Endothelial cell of umbilical vein (primary cell): ENCODE measurements around the gene ATXN2. TPM values are rescaled to one million over a fixed set of nuclear protein-coding genes. Genes with fewer than 3 reads are reported as not detected.

Experiments used
- BruUV-seq: library from RNA; stranded (reverse); fragments of 400-500 nt; replicated peaks from 2 replicates; lab custom pipeline; 2021; lab: Mats Ljungman, UMichigan
- CTCF ChIA-PET: fragments of 300-600, 350-600 bp; sonication (Branson Sonifier 250); formaldehyde crosslinking; loops from one replicate; lab custom pipeline; 2021; ENCODE audit warnings: antibody characterized with exemption, inconsistent platforms; lab: Charles Lee
- POLR2A ChIA-PET: fragments of 300-600, 350-600 bp; sonication (Branson Sonifier 250); formaldehyde crosslinking; loops from one replicate; lab custom pipeline; 2021; ENCODE audit warnings: antibody characterized with exemption, inconsistent platforms; lab: Charles Lee
- DNase-seq: peaks from one replicate; pipeline ENCODE4 v3.0.0-alpha.2; 2011; ENCODE audit warnings: low read depth, low spot score
- FAIRE-seq: peaks from 2 replicates; lab custom pipeline; 2011; peaks lifted over from hg19 to GRCh38; lab: Jason Lieb, UNC
- H2AFZ ChIP-seq: 2 replicates; pipeline ENCODE4 v1.6.0; 2012; ENCODE audit warnings: low read depth, low read length, control low read depth, inconsistent platforms
- H3K27ac ChIP-seq: 2 replicates; pipeline ENCODE4 v1.5.1; 2011; ENCODE audit warnings: low read depth, mild to moderate bottlenecking, control low read depth, low read length, moderate library complexity; ENCODE audit not compliant: insufficient read depth
- H3K27me3 ChIP-seq, 2 experiments: 2 replicates each; pipeline versions ENCODE4 v1.6.0 to v1.6.1; 2011; ENCODE audit warnings: low read length in 2 of 2, mixed read lengths in 1 of 2; ENCODE audit not compliant: control insufficient read depth in 2 of 2, insufficient read depth in 2 of 2
- H3K36me3 ChIP-seq, 2 experiments: 2 replicates in 1 of 2; 3 replicates in 1 of 2; pipeline ENCODE4 v1.5.1; 2011; ENCODE audit warnings: low read length in 2 of 2, mild to moderate bottlenecking in 1 of 2, moderate library complexity in 1 of 2; ENCODE audit not compliant: control insufficient read depth in 2 of 2, insufficient read depth in 2 of 2; ENCODE audit errors: extremely low read depth in 1 of 2
- H3K4me1 ChIP-seq: 3 replicates; pipeline ENCODE4 v1.5.1; 2011; ENCODE audit warnings: mild to moderate bottlenecking, low read length; ENCODE audit not compliant: control insufficient read depth, insufficient read depth; ENCODE audit errors: extremely low read depth
- H3K4me2 ChIP-seq: 2 replicates; pipeline ENCODE4 v1.6.1; 2011; ENCODE audit warnings: low read length, control low read depth, mixed read lengths; ENCODE audit not compliant: insufficient read depth
- H3K4me3 ChIP-seq, 3 experiments: fragments of 200-600 bp in 1 of 3; sonication (generic), shearing (Covaris generic) in 1 of 3; replicated peaks in 1 of 3; 2 replicates each; pipeline ENCODE4 v1.5.1; 2011 to 2016; ENCODE audit warnings: control low read depth in 3 of 3, low read length in 3 of 3, mild to moderate bottlenecking in 2 of 3, inconsistent platforms in 1 of 3, low read depth in 1 of 3, moderate library complexity in 1 of 3; ENCODE audit not compliant: insufficient read depth in 1 of 3
- H3K79me2 ChIP-seq: 2 replicates; pipeline ENCODE4 v1.6.0; 2012; ENCODE audit warnings: low read length, inconsistent platforms; ENCODE audit not compliant: control insufficient read depth, insufficient read depth
- H3K9ac ChIP-seq: replicated peaks from 2 replicates; pipeline ENCODE3; 2011; ENCODE audit warnings: low read length, control low read depth; ENCODE audit not compliant: insufficient read depth; ENCODE audit errors: extremely low read depth
- H3K9me1 ChIP-seq: replicated peaks from 3 replicates; pipeline ENCODE4 v1.6.0; 2011; ENCODE audit warnings: mild to moderate bottlenecking, low read length; ENCODE audit not compliant: control insufficient read depth, insufficient read depth; ENCODE audit errors: extremely low read depth
- H3K9me3 ChIP-seq: replicated peaks from 2 replicates; pipeline ENCODE4 v1.5.1; 2012; ENCODE audit warnings: low read length, inconsistent platforms; ENCODE audit not compliant: control insufficient read depth, insufficient read depth
- H4K20me1 ChIP-seq: replicated peaks from 2 replicates; pipeline ENCODE3; 2011; ENCODE audit warnings: mild to moderate bottlenecking, low read length; ENCODE audit not compliant: control insufficient read depth, insufficient read depth; ENCODE audit errors: extremely low read depth
- EZH2 ChIP-seq: IDR thresholded peaks from 2 replicates; pipeline ENCODE4 v1.6.1; 2012; ENCODE audit warnings: borderline replicate concordance, low read depth, mild to moderate bottlenecking, moderate library complexity, low read length, inconsistent platforms; ENCODE audit not compliant: severe bottlenecking
- FOS ChIP-seq: IDR thresholded peaks from 2 replicates; pipeline ENCODE4 v1.6.1; 2011; ENCODE audit warnings: mild to moderate bottlenecking, low read length, moderate library complexity, borderline replicate concordance; ENCODE audit not compliant: insufficient read depth
- GATA2 ChIP-seq: IDR thresholded peaks from 2 replicates; pipeline ENCODE4 v1.7.0; 2011; ENCODE audit warnings: low read depth, mild to moderate bottlenecking, moderate library complexity, mixed read lengths, low read length; ENCODE audit not compliant: insufficient read length, insufficient read depth
- JUN ChIP-seq: IDR thresholded peaks from 2 replicates; pipeline ENCODE4 v1.6.1; 2011; ENCODE audit warnings: borderline replicate concordance, low read depth; ENCODE audit not compliant: insufficient read length, insufficient read depth
- MYC ChIP-seq: IDR thresholded peaks from one replicate; pipeline ENCODE4 v1.6.1; 2011; ENCODE audit warnings: mild to moderate bottlenecking, low read depth, low read length
- POLR2A ChIP-seq: IDR thresholded peaks from 2 replicates; pipeline ENCODE4 v1.6.1; 2012; ENCODE audit warnings: low read depth, mild to moderate bottlenecking, control low read depth, low read length
- POLR2AphosphoS5 ChIP-seq: IDR thresholded peaks from 2 replicates; pipeline ENCODE4 v1.6.1; 2012; ENCODE audit warnings: low read depth, mild to moderate bottlenecking, control low read depth, low read length, moderate library complexity; ENCODE audit not compliant: insufficient read depth
- dilution Hi-C: fragments of 300-500 bp; cut with MboI; formaldehyde crosslinking; loops from one replicate; pipeline ENCODE4 v1.15.0; 2019; ENCODE audit warnings: low sequenced_read_pairs; ENCODE audit not compliant: extremely low pct_ligation_motif_present
- intact Hi-C: fragments of 100-400 bp; cut with micrococcal nuclease; formaldehyde crosslinking; loops from one replicate; pipeline ENCODE4 v1.10.0; 2022
- polyA plus RNA-seq, 4 experiments: library from polyadenylated mRNA; depleted of rRNA in 3 of 4; stranded (reverse) in 3 of 4; unstranded in 1 of 4; fragments of >200 nt; gene quantifications; 2 replicates each; pipeline versions ENCODE4 v1.2.1 to v1.2.3, GENCODE V29; 2011 to 2012; ENCODE audit warnings: missing spikeins in 1 of 4
- total RNA-seq: library from RNA; stranded (reverse); gene quantifications from 2 replicates; pipeline ENCODE4 v1.2.3, GENCODE V29; 2021
- TF ChIP-seq, protein P1 (sequence below), 2 donors: IDR thresholded peaks; 1 replicate in 1 of 2; 2 replicates in 1 of 2; pipeline ENCODE4 v1.5.1; 2011; ENCODE audit warnings: low read length in 2 of 2, mild to moderate bottlenecking in 2 of 2, moderate library complexity in 2 of 2, control low read depth in 1 of 2, inconsistent platforms in 1 of 2, low read depth in 1 of 2; ENCODE audit not compliant: insufficient read depth in 1 of 2; ENCODE audit errors: extremely low read depth in 1 of 2
- TF ChIP-seq, protein P2 (sequence below): IDR thresholded peaks from 2 replicates; pipeline ENCODE4 v1.6.1; 2011; ENCODE audit not compliant: insufficient read depth, insufficient read length

Gene ATXN2
- total and polyA plus RNA-seq, 2 donors (not counting 3 experiments of a cell fraction or from before 2014, with no cell fraction given), result 58.9 to 86.7 TPM

DNA sequence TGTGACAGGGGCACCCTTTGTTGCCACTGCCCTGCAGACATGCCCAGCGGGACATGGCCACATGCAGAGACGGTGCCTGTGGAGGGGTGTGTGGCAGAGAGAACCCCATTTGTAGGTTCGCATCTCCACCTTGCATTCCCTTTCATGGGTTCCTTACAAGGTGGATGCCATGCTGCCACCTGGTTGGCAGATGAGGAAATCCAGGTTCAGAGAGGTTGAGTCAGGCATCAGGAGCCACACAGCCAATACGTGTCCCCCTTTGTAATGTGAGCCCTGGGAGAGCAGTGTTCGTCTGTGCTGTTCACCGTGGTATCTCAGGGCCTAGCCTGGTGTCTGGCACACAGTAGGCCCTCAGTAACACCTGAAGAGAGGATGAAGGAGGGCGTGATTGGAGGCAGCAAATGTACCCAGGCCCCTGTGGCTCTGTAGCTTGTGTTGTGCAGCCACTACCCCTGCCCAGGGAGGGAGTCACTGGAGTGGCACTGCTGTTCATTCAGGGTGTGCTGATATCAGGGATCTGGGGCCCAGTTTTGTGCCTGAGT lies 184.3 kb downstream of the ATXN2 start:
- Histone ChIP-seq H3K4me1 (peaks cover 46% of the 10 kb centered on the region), H3K4me3 (no peak overlapping the region), H3K27me3 (no peaks in the 10 kb centered on the region), H3K36me3 (peaks cover 9 to 16% of the 10 kb centered on the region in 2 experiments), H3K9me3 (no peaks in the 10 kb centered on the region), H3K9me1 (no peaks in the 10 kb centered on the region), H4K20me1 (peaks cover 3% of the 10 kb centered on the region), H3K9ac (no peak overlapping the region), H3K4me2 (no peak overlapping the region), H3K79me2 (peaks cover 98% of the 10 kb centered on the region), H2AFZ (no peak overlapping the region), H3K27ac (no peak overlapping the region)
- TF ChIP-seq, protein P1, sequence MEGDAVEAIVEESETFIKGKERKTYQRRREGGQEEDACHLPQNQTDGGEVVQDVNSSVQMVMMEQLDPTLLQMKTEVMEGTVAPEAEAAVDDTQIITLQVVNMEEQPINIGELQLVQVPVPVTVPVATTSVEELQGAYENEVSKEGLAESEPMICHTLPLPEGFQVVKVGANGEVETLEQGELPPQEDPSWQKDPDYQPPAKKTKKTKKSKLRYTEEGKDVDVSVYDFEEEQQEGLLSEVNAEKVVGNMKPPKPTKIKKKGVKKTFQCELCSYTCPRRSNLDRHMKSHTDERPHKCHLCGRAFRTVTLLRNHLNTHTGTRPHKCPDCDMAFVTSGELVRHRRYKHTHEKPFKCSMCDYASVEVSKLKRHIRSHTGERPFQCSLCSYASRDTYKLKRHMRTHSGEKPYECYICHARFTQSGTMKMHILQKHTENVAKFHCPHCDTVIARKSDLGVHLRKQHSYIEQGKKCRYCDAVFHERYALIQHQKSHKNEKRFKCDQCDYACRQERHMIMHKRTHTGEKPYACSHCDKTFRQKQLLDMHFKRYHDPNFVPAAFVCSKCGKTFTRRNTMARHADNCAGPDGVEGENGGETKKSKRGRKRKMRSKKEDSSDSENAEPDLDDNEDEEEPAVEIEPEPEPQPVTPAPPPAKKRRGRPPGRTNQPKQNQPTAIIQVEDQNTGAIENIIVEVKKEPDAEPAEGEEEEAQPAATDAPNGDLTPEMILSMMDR (IDR thresholded peaks at IDR 0.05; ENCODE audit: extremely low read depth in 1 of 2, insufficient read depth in 1 of 2, low read depth in 1 of 2, low read length in 2 of 2), result no peak
- no peak for TF ChIP-seq MYC
- TF ChIP-seq, protein P2, sequence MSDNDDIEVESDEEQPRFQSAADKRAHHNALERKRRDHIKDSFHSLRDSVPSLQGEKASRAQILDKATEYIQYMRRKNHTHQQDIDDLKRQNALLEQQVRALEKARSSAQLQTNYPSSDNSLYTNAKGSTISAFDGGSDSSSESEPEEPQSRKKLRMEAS, result no peak
- no peak for TF ChIP-seq POLR2AphosphoS5
- no peak for TF ChIP-seq POLR2A
- TF ChIP-seq EZH2, result no peak
- no peak for TF ChIP-seq GATA2
- TF ChIP-seq JUN, result no peak
- TF ChIP-seq FOS, result no peak
- CTCF ChIA-PET, result interaction anchor here (7.7 kb wide), 1 partner anchor 36 kb away, joined by 101 read pairs; no protein-coding TSS in a partner anchor
- FAIRE-seq, result no peak
- dilution Hi-C loops (no loop called here), intact Hi-C loops (no loop called here)
- no peak for DNase-seq
- POLR2A ChIA-PET, result no interaction called here
- no TSS peak for BruUV-seq
